ENCODE data around the gene PTCHD4.
"Not testable (repeated sequence)": the region's sequence is repeated elsewhere in the genome, so short reads cannot be mapped to it uniquely, and the experiment has no call there.

PTCHD4 gene

GRCh38 chr6:48111143-48111506 lies at the start of gene PTCHD4:
Gene PTCHD4, minus strand, starts transcription at chr6:48111197. Its CDS starts 42,240 bp downstream, at chr6:48068957.
- DNase-seq (ENCODE audit: low spot score), result no peak

DNA sequence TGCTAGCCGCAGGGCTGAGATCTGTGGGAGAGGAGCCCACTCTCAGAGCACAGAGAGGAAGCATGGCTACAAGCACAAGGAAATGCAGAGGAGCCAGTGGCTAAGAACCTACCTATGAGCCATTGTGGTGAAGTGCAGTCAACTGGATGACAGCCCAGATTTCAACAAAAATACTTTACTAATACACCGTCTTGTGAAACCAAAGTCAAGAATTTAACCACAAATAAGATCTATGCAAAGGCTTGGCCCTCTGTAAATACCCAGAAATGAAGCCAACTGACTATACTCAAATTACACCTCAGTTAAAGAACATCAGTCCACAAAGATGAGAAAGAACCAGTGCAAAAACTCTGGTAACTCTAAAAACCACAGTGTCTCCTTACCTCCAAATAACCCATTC lies 40.1 kb upstream of the PTCHD4 start:
- no peak for DNase-seq (ENCODE audit: low spot score)

DNA sequence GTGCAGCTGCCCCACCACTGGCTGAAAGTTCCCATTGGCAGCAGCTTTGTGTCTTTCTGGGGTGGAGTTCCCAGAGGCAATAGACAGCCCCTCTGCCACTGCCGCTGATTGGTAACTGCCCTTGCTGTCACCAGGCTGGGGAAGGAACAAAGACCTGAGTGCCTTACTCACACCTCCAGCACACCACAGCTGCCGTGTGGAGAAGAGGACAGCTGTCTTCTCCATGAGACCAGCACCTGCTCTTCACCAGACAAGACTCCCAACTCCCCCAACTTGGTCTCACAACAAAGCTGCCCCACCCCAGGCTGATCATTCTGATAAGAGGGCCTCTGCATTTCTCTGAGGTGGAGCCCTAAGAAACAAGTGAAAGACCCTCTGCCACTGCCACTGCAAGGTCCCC lies 39.7 kb upstream of the PTCHD4 start:
- DNase-seq (ENCODE audit: low spot score), result no peak

GRCh38 chr6:48147051-48147450 lies 36.1 kb upstream of the PTCHD4 start:
- DNase-seq (ENCODE audit: low spot score), result no peak

- DNase-seq (ENCODE audit: low spot score), result no peak
Measured at GRCh38 chr6:48144021-48144420, 33.0 kb upstream of the PTCHD4 start.

- no peak for DNase-seq (ENCODE audit: low spot score)
Measured at GRCh38 chr6:48141975-48142374, 31.0 kb upstream of the PTCHD4 start.

DNA sequence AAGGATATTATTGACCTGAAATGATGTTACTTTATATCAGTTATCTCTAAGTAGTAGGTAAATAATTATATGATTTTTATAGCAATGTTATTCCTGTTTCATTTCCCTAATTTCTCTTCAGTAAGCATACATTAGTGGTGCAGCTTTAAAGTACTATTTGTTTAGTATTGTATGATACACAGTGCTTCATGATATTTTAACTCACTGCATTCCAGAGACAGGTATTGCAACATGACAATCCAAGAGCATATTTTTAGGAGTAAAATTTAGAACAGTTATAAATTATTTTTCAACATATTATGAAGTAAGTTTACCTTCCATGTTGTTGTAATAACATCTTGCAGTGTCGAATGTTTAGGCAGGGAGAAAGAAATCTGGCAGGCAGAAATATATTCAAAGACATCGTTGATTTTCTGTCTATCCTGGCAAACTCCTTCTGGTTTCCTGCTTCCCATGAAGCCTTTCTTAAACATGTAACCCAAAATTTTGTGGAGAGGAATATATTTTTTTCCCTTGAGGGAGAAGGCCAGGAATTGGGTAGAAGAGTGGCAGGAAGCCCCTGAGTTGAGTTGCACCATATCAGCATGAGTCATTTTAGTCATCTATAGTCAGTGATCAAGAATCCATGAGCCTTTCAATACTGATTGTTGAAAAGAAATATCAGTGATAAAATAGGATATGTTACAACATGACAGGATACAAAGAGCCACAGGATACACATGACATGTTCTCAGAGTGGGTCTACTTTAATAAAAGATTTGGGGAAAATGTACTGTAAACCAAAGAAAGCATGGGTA lies 29.0 kb upstream of the PTCHD4 start:
- DNase-seq (ENCODE audit: low spot score), result no peak

- DNase-seq (ENCODE audit: low spot score), result no peak
Measured at GRCh38 chr6:48136856-48137255, 25.9 kb upstream of the PTCHD4 start.

GRCh38 chr6:48135323-48136084 lies 24.5 kb upstream of the PTCHD4 start:
- no peak for DNase-seq (ENCODE audit: low spot score)

- DNase-seq (ENCODE audit: low spot score), result no peak
Measured at GRCh38 chr6:48134246-48134645, 23.2 kb upstream of the PTCHD4 start.

DNA sequence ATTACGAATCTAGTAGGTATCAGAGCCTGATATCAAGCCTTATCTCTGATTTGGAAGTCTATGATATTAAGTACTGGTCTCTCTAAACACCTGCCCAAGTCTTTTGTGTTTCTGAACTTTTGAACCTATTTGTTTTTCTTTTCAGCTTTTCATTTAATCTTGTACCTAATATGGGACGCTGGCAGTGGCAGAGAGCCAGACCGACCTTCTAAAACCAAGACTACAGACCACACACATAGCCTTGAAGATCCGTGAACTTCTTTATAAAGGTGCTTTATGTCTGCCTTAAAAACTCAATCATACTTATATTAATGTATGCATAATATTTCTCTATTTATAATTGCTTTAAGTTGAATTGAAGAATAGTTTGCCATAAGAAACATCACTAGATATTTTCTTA lies 12.6 kb upstream of the PTCHD4 start:
- DNase-seq (ENCODE audit: low spot score), result no peak

DNA sequence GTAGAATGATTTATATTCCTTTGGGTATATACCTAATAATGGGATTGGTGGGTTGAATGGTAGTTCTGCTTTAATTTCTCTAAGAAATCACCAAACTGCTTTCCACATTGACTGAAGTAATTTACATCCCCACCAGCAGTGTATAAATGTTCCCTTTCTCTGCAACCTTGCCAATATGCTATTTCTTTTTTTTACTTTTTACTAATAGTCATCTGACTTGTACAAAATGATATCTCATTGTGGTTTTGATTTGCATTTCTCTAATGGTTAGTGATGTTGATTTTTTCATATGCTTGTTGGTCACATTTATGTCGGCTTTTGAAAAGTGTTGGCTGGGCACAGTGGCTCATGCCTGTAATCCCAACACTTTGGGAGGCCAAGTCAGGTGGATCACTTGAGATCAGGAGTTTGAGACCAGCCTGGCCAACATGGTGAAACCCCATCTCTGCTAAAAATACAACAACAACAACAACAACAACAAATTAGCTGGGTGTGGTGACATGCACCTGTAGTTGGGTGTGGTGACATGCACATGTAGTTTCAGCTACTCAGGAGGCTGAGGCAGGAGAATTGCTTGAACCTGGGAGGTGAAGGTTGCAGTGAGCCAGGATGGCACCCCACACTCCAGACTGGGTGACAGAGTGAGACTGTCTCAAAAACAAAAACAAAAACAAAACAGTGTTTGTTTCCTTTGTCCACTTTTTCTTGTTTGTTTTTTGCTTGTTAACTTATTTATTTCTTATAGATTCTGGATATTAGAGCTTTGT lies 11.2 kb upstream of the PTCHD4 start:
- not testable (repeated sequence) for DNase-seq (ENCODE audit: low spot score)

DNA sequence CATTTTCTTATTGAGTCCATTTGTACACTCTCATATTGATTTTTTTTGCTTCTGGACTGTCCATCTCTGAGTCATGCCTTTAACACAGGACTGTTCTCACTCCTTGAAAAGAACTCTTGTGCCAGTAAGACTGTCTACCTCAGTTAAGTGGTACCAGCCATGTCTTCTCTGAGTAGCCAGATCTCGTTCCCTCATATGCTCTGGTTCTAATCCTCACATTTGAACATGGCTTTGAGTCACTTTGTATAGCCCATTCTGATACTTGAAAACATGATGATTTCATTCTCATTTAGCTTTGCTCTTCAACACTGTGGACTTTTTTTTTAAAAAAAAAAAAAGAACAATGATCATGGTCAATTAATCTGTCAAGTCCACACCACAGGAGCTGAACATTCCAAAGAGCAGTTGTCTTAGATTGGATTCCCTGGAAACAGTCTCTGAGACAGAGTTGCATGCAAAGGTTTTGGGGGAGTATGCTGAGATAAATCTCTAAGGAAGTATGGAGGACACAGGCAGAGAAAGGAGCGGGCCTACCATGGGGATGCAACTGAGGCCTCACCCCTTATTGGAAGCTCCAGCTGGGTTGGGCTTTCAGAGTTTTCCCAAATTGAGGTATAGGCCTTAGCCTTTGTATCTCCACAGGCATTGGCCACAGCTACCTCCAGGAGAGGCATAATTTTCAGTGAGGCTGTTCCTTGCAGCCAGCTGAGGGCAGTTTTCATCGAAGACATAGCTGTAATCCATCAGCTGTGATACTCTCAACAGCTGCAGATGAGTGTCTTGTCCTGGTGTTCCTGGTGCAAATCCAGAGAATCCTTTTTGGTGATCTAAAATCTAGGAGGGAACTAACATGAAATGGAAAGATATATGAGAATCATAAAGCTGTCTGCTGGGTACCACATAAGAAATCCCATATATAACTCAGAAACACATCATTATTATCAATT lies 6.0 kb upstream of the PTCHD4 start:
- DNase-seq (ENCODE audit: low spot score), result no peak

DNA sequence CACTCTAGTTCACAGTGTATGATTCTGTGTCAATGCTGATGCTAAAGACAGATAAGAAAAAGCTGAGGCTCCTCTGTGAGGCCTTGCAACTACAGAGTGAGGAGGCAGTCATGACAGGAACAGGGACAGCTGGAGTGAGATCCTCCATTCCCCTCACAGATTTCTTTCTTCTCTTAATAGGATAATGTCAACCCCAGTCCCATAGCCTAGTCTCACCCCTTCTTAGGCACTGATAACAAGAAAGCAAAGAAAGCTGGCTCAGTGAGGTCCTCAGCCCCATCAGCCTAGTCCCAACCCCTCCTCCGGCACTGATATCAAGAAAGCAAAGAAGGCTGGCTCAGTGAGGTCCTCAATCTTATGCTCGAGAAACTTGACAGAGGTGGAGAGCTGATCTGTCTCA lies 2.1 kb upstream of the PTCHD4 start:
- no peak for DNase-seq (ENCODE audit: low spot score)

- DNase-seq (ENCODE audit: low spot score), result no peak
Measured at GRCh38 chr6:48111575-48111974, 578 bp upstream of the PTCHD4 start.

DNA sequence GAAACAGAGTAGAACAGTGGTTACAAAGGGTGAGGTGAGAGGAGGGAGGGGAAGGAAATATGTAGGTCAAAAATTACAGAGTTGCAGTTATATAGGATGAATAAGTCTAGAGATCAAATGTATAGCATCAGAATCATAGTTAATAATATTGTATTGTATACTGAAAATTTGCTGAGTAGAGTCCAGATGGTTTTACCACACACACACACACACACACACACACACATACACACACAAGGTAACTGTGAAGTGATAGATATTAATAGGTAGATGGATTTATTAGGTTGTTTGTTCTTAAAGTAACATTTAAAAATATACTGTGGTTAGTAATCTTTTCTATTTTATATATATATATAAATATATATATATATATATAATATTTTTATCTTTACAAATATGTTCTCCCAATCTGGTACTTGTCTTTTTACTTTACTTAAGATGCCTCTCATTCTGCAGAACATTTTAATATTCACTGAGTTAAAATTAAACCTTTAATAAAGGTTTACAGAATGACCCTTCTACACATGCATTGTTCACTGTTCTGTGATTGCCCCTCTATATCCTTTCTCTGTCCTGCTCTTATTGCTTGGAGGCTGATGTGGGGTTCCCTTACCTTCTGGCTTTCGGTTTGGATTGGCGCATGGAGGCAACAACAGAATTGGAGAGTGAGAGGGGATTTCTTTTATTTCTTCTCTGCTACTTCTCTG lies 408 bp downstream of the PTCHD4 start:
- no peak for DNase-seq (ENCODE audit: low spot score)

DNA sequence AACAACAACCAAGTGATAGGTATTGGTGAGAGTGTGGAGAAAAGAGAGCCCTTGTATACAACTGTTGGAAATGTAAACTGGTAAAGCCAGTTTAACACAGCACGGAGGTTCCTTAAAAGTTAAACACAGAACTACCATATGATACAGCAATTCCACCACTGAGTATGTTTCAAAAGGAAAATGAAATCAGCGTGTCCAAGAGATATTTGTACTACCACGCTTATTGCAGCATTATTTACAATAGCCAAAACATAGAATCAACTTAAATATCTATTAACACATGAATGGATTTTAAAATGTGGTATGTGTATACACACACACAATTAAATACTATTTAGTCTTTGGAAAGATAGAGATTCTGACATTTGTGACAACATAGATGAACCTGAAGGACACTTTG lies 1.1 kb downstream of the PTCHD4 start:
- DNase-seq (ENCODE audit: low spot score), result no peak

GRCh38 chr6:48102476-48103195 lies 8.4 kb downstream of the PTCHD4 start:
- DNase-seq (ENCODE audit: low spot score), result not testable (repeated sequence)

DNA sequence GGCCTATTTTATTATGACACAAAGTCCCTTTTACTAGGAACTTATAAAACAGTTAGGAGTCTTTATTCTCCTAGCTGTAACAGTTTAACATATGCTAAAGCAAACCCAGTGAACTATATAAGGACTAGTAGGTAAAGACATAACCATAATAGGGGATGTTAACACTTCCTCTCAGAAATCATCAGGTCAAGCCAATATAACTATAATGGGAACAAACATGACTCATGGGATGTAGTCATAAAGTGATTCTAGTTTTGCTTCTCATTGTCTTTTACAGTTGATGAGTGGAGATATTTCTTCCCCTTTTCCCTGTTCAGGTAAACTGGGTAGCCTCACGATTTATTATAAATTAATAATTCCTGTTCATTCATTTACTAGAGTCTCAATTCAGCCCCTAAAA lies 9.7 kb downstream of the PTCHD4 start:
- no peak for DNase-seq (ENCODE audit: low spot score)

- no peak for DNase-seq (ENCODE audit: low spot score)
Measured at GRCh38 chr6:48100588-48100895, 10.5 kb downstream of the PTCHD4 start.

All from left forelimb (tissue), 1 donor.